ENCODE data around the gene SLC44A5.

- TF ChIP-seq POLR2A (IDR thresholded peaks at IDR 0.05) (no peak), CTCF (IDR thresholded peaks at IDR 0.05) (no peak), POLR2AphosphoS5 (IDR thresholded peaks at IDR 0.05) (no peak)
Observed at GRCh38 chr1:75559800-75560199, 51.1 kb downstream of the SLC44A5 start.

Measured in breast epithelium (tissue), 3 donors.